K562 (cell line): ENCODE results near the gene LIPE. TPM values are rescaled to one million over a fixed set of nuclear protein-coding genes. Genes with fewer than 3 reads are reported as not detected.

Experiments
- ATAC-seq: fragments of 200-7000 bp; cut with Tn5 transposase; 3 replicates; pipeline ENCODE4 v1.9.1; 2020; ENCODE audit warnings: moderate library complexity
- Bru-seq: library from RNA; stranded (reverse); fragments of 400-500 nt; gene quantifications from one replicate; lab custom pipeline; 2021; lab: Mats Ljungman, UMichigan
- BruChase-seq, 2 experiments: library from RNA; stranded (reverse); fragments of 400-500 nt; gene quantifications; one replicate each; lab custom pipeline; 2021; lab: Mats Ljungman, UMichigan
- BruUV-seq: library from RNA; stranded (reverse); fragments of 400-500 nt; replicated peaks from 2 replicates; lab custom pipeline; 2021; lab: Mats Ljungman, UMichigan
- CTCF ChIA-PET: fragments of 300-600 bp; formaldehyde crosslinking; extraction: SDS; loops from one replicate; lab custom pipeline; 2021; ENCODE audit warnings: low intra/inter-chr PET ratio; lab: Yijun Ruan, JAX
- POLR2A ChIA-PET: fragments of 300-600, 350-650 bp; sonication (Branson Sonifier 250); formaldehyde crosslinking; extraction: SDS; loops from one replicate; lab custom pipeline; 2021; ENCODE audit warnings: antibody characterized with exemption, inconsistent platforms; lab: Yijun Ruan, JAX
- DNase-seq, 4 experiments: peaks; one replicate each; pipeline versions ENCODE4 v3.0.0 to v3.0.0-alpha.2; 2011 to 2018; ENCODE audit warnings: low spot score in 3 of 4, mixed read lengths in 3 of 4; ENCODE audit errors: extremely low read depth in 1 of 4
- FAIRE-seq: peaks from 2 replicates; lab custom pipeline; 2011; peaks lifted over from hg19 to GRCh38; lab: Jason Lieb, UNC
- H2AFZ ChIP-seq: 2 replicates; pipeline ENCODE4 v1.6.0; 2011; ENCODE audit warnings: low read depth, low read length, control low read depth, inconsistent platforms
- H3K27ac ChIP-seq: fragments of 200-600 bp; 3 replicates; pipeline ENCODE4 v1.8.0; 2011; ENCODE audit warnings: low read depth, mild to moderate bottlenecking, control low read depth, inconsistent platforms, low read length, moderate library complexity, mixed read lengths; ENCODE audit errors: extremely low read depth
- H3K27me3 ChIP-seq, 2 experiments: fragments of 300-600 bp in 1 of 2; 2 replicates in 1 of 2; 3 replicates in 1 of 2; pipeline versions ENCODE4 v1.6.0 to v1.8.0; 2011; ENCODE audit warnings: inconsistent platforms in 2 of 2, low read length in 2 of 2, mild to moderate bottlenecking in 1 of 2, mixed read lengths in 1 of 2, moderate library complexity in 1 of 2; ENCODE audit not compliant: control insufficient read depth in 2 of 2, insufficient read depth in 2 of 2
- H3K36me3 ChIP-seq: fragments of 300-600 bp; 3 replicates; pipeline ENCODE4 v1.8.0; 2011; ENCODE audit warnings: mild to moderate bottlenecking, low read length, inconsistent platforms; ENCODE audit not compliant: control insufficient read depth, insufficient read depth
- H3K4me1 ChIP-seq, 2 experiments: fragments of 200-600 bp in 1 of 2; replicated peaks in 1 of 2; 2 replicates in 1 of 2; 3 replicates in 1 of 2; pipeline versions ENCODE4 v1.5.1 to v1.8.0; 2011; ENCODE audit warnings: inconsistent platforms in 2 of 2, low read length in 2 of 2, mild to moderate bottlenecking in 1 of 2, mixed read lengths in 1 of 2, moderate library complexity in 1 of 2; ENCODE audit not compliant: control insufficient read depth in 2 of 2, insufficient read depth in 2 of 2
- H3K4me2 ChIP-seq: 2 replicates; pipeline ENCODE4 v1.6.1; 2011; ENCODE audit warnings: low read length, control low read depth, inconsistent platforms, mixed read lengths; ENCODE audit not compliant: insufficient read depth
- H3K4me3 ChIP-seq: fragments of 200-600 bp; sonication (generic), shearing (Covaris generic); 2 replicates; pipeline ENCODE4 v1.5.1; 2016; ENCODE audit warnings: control low read depth, inconsistent platforms
- H3K79me2 ChIP-seq: fragments of 200-600 bp; 3 replicates; pipeline ENCODE4 v1.8.0; 2011; ENCODE audit warnings: low read length, inconsistent platforms; ENCODE audit not compliant: control insufficient read depth, insufficient read depth
- H3K9ac ChIP-seq, 2 experiments: 2 replicates each; pipeline versions ENCODE4 v1.6.0 to v1.6.1; 2011; ENCODE audit warnings: low read depth in 2 of 2, low read length in 2 of 2, control low read depth in 1 of 2, inconsistent platforms in 1 of 2, mild to moderate bottlenecking in 1 of 2, mixed read lengths in 1 of 2; ENCODE audit not compliant: insufficient read depth in 1 of 2
- H3K9me1 ChIP-seq: one replicate; pipeline ENCODE4 v1.6.0; 2011; ENCODE audit warnings: inconsistent platforms, mild to moderate bottlenecking, low read length, moderate library complexity; ENCODE audit not compliant: control insufficient read depth, insufficient read depth
- H3K9me3 ChIP-seq: replicated peaks from 2 replicates; pipeline ENCODE4 v1.5.1; 2011; ENCODE audit warnings: low read depth, low read length, inconsistent platforms; ENCODE audit not compliant: control insufficient read depth, insufficient read depth
- H4K20me1 ChIP-seq: replicated peaks from 2 replicates; pipeline ENCODE4 v1.6.1; 2011; ENCODE audit warnings: low read length, inconsistent platforms, mixed read lengths; ENCODE audit not compliant: control insufficient read depth, insufficient read depth
- ETS1 ChIP-seq: conservative IDR thresholded peaks from 2 replicates; pipeline ENCODE4 v1.6.1; 2011; ENCODE audit warnings: low read depth, mild to moderate bottlenecking, low read length; ENCODE audit not compliant: control insufficient read depth
- HES1 ChIP-seq: fragments of 450-650 bp; IDR thresholded peaks from 2 replicates; pipeline ENCODE4 v1.6.1; 2016; ENCODE audit warnings: low read depth, mild to moderate bottlenecking, moderate library complexity
- SRF ChIP-seq, 2 experiments: fragments of 250-450, 450-650 bp in 1 of 2; sonication (Bioruptor Pico) in 1 of 2; sonication (generic) in 1 of 2; formaldehyde crosslinking; IDR thresholded peaks; 2 replicates each; pipeline versions ENCODE4 v1.5.0 to v1.5.1; 2020 to 2022; ENCODE audit warnings: mild to moderate bottlenecking in 1 of 2, missing genetic modification reagents in 1 of 2
- TEAD1 ChIP-seq, 2 experiments: fragments of 450-650 bp in 1 of 2; sonication (generic) in 1 of 2; formaldehyde crosslinking; IDR thresholded peaks; 2 replicates each; pipeline versions ENCODE4 v1.4.0 to v1.8.0; 2020 to 2022; ENCODE audit warnings: mild to moderate bottlenecking in 2 of 2, missing genetic modification reagents in 1 of 2
- XRCC5 ChIP-seq: fragments of 200-400 bp; formaldehyde crosslinking; IDR thresholded peaks from 2 replicates; pipeline ENCODE4 v1.6.1; 2017; ENCODE audit warnings: low read depth, mild to moderate bottlenecking, low read length
- ZNF124 ChIP-seq: sonication (generic); formaldehyde crosslinking; IDR thresholded peaks from 2 replicates; pipeline ENCODE4 v1.8.1; 2022; ENCODE audit warnings: missing genetic modification reagents
- ZNF224 ChIP-seq: sonication (generic); formaldehyde crosslinking; IDR thresholded peaks from 2 replicates; pipeline ENCODE4 v1.8.0; 2022; ENCODE audit warnings: mild to moderate bottlenecking, missing genetic modification reagents
- ZNF280B ChIP-seq: fragments of 250-450 bp; sonication (Bioruptor Pico); IDR thresholded peaks from 2 replicates; pipeline ENCODE4 v1.5.1; 2021; ENCODE audit warnings: mild to moderate bottlenecking
- WGBS: fragments of 100-300 bp; shearing (Covaris generic); methylation state at CpG from one replicate; pipeline ENCODE4 v1.1.6; 2016; ENCODE audit warnings: low coverage, mixed read lengths; ENCODE audit not compliant: insufficient coverage; ENCODE audit errors: missing lambda C conversion rate; 5-methylcytosine and 5-hydroxymethylcytosine counted together
- in situ Hi-C: fragments of 300-500 bp; cut with MboI; formaldehyde crosslinking; loops from 4 replicates; pipeline ENCODE4 v1.15.0; 2018; ENCODE audit warnings: inconsistent platforms, mixed read lengths
- intact Hi-C: fragments of 100-400 bp; cut with micrococcal nuclease; formaldehyde crosslinking; loops from 2 replicates; pipeline ENCODE4 v1.14.2; 2022
- long read RNA-seq, 3 experiments: library from polyadenylated mRNA in 2 of 3; library from RNA in 1 of 3; unstranded in 2 of 3; stranded (forward) in 1 of 3; transcript quantifications; one replicate each; pipeline ENCODE4 v2.0.0, GENCODE V29; 2019 to 2022
- polyA minus RNA-seq, 3 experiments: library from RNA; depleted of rRNA, polyadenylated mRNA; stranded (reverse); fragments of >200 nt; gene quantifications; 2 replicates each; pipeline ENCODE4 v1.2.3, GENCODE V29; 2011
- polyA plus RNA-seq, 8 experiments: library from polyadenylated mRNA; depleted of rRNA in 4 of 8; stranded (reverse) in 5 of 8; unstranded in 3 of 8; fragments of >200 nt; fragmentation: Nextera tagmentation in 2 of 8; fragmentation: Illumina TruSeq in 1 of 8; extraction: Ambion mirVana in 2 of 8; extraction: Trizol in 1 of 8; gene quantifications; 2 replicates each; pipeline versions ENCODE4 v1.2.1 to v1.2.3, GENCODE V29; 2011 to 2014; ENCODE audit warnings: inconsistent platforms in 1 of 8, missing spikeins in 1 of 8
- total RNA-seq, 7 experiments: library from RNA; depleted of rRNA in 6 of 7; stranded (reverse); fragments of >200 nt in 6 of 7; fragmentation: Illumina TruSeq in 2 of 7; extraction: Trizol in 2 of 7; gene quantifications; 2 replicates each; pipeline versions ENCODE4 v1.2.1 to v1.2.3, GENCODE V29; 2011 to 2021; ENCODE audit warnings: low replicate concordance in 1 of 7

LIPE gene
- total RNA-seq (2011; cell fraction: chromatin; rRNA removed; ENCODE audit: low replicate concordance) = not detected in 2 replicates
- total RNA-seq (2011; cell fraction: nucleolus; rRNA removed) = not detected in 2 replicates
- total RNA-seq (2011; cell fraction: nucleoplasm; rRNA removed) = not detected in 2 replicates
- not detected in 2 replicates for total RNA-seq (2014; rRNA removed)
- total RNA-seq (2014; rRNA removed; fragmentation: Illumina TruSeq; extraction: Trizol) = not detected in 2 replicates
- total RNA-seq (2015; rRNA removed; fragmentation: Illumina TruSeq; extraction: Trizol) = not detected in 2 replicates
- 0.22 and 0.27 TPM in 2 replicates for total RNA-seq (2021)
- not detected in 2 replicates for polyA plus RNA-seq (2011; rRNA removed)
- not detected in 2 replicates for polyA plus RNA-seq (2011; cell fraction: cytosol; rRNA removed)
- not detected in 2 replicates for polyA plus RNA-seq (2011; cell fraction: nucleus; rRNA removed)
- 0.05 and 0.43 TPM in 2 replicates for polyA plus RNA-seq (2012)
- not detected in 2 replicates for polyA plus RNA-seq (2014; fragmentation: Illumina TruSeq; extraction: Trizol)
- polyA plus RNA-seq (2014; fragmentation: Nextera tagmentation; extraction: Ambion mirVana) = not detected
- polyA plus RNA-seq (2014; rRNA removed) = not detected in 2 replicates
- not detected in 2 replicates for polyA minus RNA-seq (2011; rRNA and poly(A)+ RNA removed)
- not detected in 2 replicates for polyA minus RNA-seq (2011; cell fraction: cytosol; rRNA and poly(A)+ RNA removed)
- not detected in 2 replicates for polyA minus RNA-seq (2011; cell fraction: nucleus; rRNA and poly(A)+ RNA removed)
- Bru-seq, nascent RNA = percentile 7 among the genes with signal in this experiment
- not detected for BruChase-seq, experiment 1, labeled RNA remaining after a 2-hour chase
- not detected for BruChase-seq, experiment 2, labeled RNA remaining after a 6-hour chase
- long read RNA-seq, experiment 1 = 0 reads
- long read RNA-seq, experiment 2 = 0 reads
- long read RNA-seq, experiment 3 = 0 reads

- H3K4me3 ChIP-seq = no peak within 1 kb of the TSS
- BruUV-seq = no TSS peak
- H3K36me3 ChIP-seq = no peaks in the 10 kb centered on the region
- H2AFZ ChIP-seq = no peak within 1 kb of the TSS
- intact Hi-C loops = no loop called here
- H3K9ac ChIP-seq = no peak within 1 kb of the TSS
- in situ Hi-C loops = no loop called here
- no peak within 1 kb of the TSS for H3K27ac ChIP-seq
- FAIRE-seq (no peak), DNase-seq (no peak), ATAC-seq (no peak)
- H3K9me3 ChIP-seq = no peaks in the 10 kb centered on the region
- POLR2A ChIA-PET = no interaction called here
- H3K9me1 ChIP-seq = no peaks in the 10 kb centered on the region
- H4K20me1 ChIP-seq = no peaks in the 10 kb centered on the region
- no peaks in the 10 kb centered on the region for H3K79me2 ChIP-seq
- 0 out of 5 replicates have a peak, but pooled peaks cover 0 to 5% of the 10 kb centered on the region in 2 experiments for H3K27me3 ChIP-seq
- TF ChIP-seq ZNF224 = no peak
- no peak for TF ChIP-seq ZNF280B (CRISPR knock-in tag)
- no peak for TF ChIP-seq ZNF124 (CRISPR knock-in tag)
- TF ChIP-seq HES1 = no peak
- no peak for TF ChIP-seq XRCC5
- no peak for TF ChIP-seq ETS1
- no peak for TF ChIP-seq SRF (CRISPR knock-in tag; IDR thresholded peaks at IDR 0.05)
- TF ChIP-seq TEAD1 (CRISPR knock-in tag; IDR thresholded peaks at IDR 0.05) = no peak
- peaks cover 0 to 25% of the 10 kb centered on the region in 2 experiments; a peak in 2 of 5 replicates for H3K4me1 ChIP-seq
- CTCF ChIA-PET = no interaction called here
- no peak within 1 kb of the TSS for H3K4me2 ChIP-seq
- 16% methylated on average over 4 of the region's 4 CpGs for WGBS
These were observed at the start of gene LIPE for GRCh38 chr19:42427313-42427712. Gene LIPE (minus strand): TSS chr19:42427388. CDS start chr19:42427149, 239 bp downstream.
